GM19324 (cell line): Measurements from ENCODE around the gene DEFB119.
"Not testable (repeated sequence)": the region's sequence is repeated elsewhere in the genome, so short reads cannot be mapped to it uniquely, and the experiment has no call there.

ENCODE experiments used
- ATAC-seq: cut with Tn5 transposase; IDR thresholded peaks from one replicate; pipeline ENCODE4 v1.9.1; 2021; ENCODE audit warnings: mild to moderate bottlenecking, moderate library complexity; ENCODE audit not compliant: unreplicated experiment, low FRiP score

DEFB119 gene

DNA sequence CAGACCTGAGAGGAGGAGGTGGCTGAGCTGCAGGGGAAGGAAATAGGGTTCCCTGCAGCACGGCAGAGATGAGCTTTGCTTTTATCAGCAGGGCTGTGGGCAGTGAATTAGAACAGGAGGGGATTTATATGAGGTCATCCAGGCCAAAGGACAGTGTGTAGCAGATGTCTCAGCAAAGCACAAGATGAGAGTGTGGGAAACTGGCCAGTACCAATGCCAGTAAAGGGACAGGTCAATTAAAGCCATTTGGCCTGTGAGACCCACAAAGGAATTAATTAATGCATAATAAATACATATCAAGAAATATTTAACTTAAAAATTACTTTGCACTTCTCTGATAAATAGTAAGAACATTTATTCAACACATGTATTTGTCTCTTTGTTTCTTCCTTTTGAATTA is at the start of gene DEFB119:
Gene DEFB119 (minus strand): TSS at position 101 of the 400 bp plus-strand sequence. CDS start 107 bp downstream, outside the sequence.
- no peak for ATAC-seq

GRCh38 chr20:31430568-31431115 is 40.3 kb upstream of the DEFB119 start:
- no peak for ATAC-seq

DNA sequence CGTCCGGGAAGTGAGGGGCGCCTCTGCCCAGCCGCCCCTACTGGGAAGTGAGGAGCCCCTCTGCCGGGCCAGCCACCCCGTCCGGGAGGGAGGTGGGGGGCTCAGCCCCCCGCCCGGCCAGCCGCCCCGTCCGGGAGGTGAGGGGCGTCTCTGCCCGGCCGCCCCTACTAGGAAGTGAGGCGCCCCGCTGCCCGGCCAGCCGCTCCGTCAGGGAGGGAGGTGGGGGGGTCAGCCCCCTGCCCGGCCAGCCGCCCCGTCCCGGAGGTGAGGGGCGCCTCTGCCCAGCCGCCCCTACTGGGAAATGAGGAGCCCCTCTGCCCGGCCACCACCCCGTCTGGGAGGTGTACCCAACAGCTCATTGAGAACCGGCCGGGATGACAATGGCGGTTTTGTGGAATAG is 37.2 kb upstream of the DEFB119 start:
- not testable (repeated sequence) for ATAC-seq

GRCh38 chr20:31426891-31427551 is 36.6 kb upstream of the DEFB119 start:
- not testable (repeated sequence) for ATAC-seq

DNA sequence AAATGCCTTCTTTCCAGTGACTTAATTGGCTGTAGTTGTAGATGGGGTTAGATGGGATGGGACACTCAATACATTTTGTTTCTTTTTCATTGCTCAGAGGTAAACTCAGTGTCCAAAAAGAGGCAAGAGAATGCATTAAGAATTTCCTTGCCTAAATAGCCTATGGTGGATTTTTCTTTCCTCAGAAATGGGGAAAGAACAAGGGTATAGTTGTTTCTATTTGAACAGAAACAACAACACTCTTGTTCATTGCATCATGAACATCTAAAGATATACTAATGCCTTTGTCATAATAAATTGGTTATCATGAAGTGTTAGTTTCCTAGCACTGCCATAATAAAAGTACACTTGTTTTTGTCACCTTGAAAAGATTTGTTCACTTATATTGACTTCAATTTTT is 35.4 kb upstream of the DEFB119 start:
- ATAC-seq: no peak

DNA sequence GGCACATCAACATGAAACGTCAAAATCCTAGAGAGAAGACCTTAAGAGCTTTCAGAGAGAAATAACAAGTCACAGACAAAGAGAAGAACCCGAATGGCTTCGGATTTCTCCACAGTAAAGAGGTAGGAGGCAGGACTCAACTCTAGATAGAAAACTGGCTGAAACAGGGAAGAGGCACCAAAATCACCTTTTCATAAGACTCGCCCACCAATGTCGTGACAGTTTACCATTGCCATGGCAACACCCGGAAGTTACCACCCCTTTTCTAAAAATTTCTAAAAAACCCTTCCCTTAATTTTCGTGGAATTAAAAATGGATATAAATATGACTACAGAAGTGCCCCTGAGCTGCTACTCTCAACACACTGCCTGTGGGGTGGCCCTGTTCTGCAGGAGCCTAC is 27.9 kb upstream of the DEFB119 start:
- no peak for ATAC-seq

- no peak for ATAC-seq
These were observed 25.3 kb upstream of the DEFB119 start for GRCh38 chr20:31415653-31416052.

DNA sequence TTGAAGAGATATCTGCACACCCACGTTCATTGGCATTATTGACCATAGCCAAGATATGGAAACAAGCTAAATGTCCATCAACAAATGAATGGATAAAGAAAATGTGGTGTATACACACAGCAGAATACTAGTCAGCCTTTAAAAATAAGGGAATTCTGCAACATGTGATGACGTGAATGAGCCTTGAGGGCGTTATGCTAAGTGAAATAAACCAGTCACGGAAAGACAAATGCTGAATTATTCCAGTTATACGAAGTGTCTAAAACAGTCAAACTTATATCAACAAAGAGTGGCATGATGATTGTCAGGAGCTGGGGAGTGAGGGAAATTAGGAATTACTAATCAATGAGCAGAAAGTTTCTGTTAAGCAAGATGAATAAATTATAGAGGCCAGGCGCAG is 24.0 kb upstream of the DEFB119 start:
- ATAC-seq: no peak

DNA sequence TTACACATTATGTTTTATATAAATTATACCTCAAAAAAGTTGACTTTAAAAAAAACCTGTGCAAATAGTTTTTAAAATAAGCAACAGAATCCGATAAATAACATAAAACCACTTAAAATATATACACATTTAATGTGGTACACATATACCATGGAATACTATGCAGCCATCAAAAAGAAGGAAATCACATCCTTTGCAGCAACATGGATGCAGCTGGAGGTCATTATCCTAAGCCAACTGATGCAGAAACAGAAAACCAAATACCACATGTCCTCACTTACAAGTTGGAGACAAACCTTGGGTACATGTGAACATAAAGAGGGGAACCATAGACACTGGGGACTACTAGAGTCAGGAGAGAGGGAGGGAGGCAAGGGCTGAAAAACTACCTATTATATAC is 19.6 kb upstream of the DEFB119 start:
- ATAC-seq: no peak

DNA sequence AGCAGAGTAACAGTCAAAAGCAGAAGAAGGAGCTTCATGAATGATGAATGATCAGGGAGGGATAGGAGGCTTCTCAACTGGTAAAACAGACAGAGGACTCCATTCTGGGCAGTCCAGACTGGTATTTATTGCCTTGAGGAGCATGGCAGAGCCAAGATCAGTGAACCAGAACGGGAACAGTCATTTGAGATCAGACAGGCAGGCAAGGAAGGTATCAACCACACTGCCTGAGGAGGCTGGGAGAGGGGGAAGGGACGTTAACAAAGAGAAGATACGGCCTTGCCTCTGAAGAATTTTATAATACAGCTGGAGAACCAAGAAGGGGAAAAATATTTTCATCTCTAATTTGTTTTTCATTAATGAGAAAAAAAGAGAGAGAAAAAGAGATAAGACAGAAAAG is 15.7 kb upstream of the DEFB119 start, which contains the start of gene DEFB121:
Gene DEFB121 (minus strand): TSS at position 101 of the 400 bp plus-strand sequence. CDS start 63 bp downstream, at position 38.
- no peak for ATAC-seq

GRCh38 chr20:31403886-31404285 is 13.5 kb upstream of the DEFB119 start:
- no peak for ATAC-seq

GRCh38 chr20:31394900-31395299 is 4.5 kb upstream of the DEFB119 start:
- no peak for ATAC-seq

- ATAC-seq: no peak
These were observed 2.4 kb upstream of the DEFB119 start for GRCh38 chr20:31392836-31393235.

DNA sequence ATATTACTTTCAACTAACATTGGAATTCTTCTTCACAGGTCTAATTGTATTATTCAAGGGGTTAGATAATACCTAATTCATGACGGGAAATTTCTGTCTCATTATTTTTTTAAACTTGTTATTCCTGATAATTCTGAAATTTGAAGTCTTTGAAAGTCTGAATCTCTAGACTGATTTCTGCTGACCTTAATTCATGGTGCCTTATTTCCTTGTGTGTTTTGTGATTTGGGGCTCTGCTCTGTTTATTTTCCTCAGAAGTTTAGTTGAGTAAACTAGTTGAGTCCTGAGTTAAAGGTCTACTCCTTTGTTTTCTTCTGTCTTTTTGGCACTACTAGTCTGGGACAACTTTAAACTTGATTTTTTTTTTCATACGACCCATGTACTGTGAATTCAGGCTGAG is 16.0 kb downstream of the DEFB119 start:
- no peak for ATAC-seq

GRCh38 chr20:31368301-31368700 is 22.1 kb downstream of the DEFB119 start, which contains the start of gene DEFB118:
DEFB118 (plus strand) TSS chr20:31368601; CDS start chr20:31368651, 50 bp downstream.
- no peak for ATAC-seq

DNA sequence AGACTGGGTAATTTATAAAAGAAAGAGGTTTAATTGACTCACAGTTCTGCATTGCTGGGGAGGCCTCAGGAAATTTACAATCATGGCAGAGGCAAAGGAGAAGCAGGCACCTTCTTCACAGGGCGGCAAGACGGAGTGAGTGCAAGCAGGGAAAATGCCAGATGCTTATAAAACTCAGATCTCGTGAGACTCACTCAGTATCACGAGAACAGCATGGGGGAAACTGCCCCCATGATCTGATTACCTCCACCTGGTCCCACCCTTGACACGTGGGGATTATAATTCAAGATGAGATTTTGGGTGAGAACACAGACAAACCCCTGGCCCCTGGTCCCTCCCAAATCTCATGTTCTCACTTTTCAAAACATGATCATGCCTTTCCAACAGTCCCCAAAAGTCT is 26.1 kb downstream of the DEFB119 start:
- ATAC-seq: not testable (repeated sequence)

GRCh38 chr20:31363295-31363694 is 27.1 kb downstream of the DEFB119 start:
- no peak for ATAC-seq

DNA sequence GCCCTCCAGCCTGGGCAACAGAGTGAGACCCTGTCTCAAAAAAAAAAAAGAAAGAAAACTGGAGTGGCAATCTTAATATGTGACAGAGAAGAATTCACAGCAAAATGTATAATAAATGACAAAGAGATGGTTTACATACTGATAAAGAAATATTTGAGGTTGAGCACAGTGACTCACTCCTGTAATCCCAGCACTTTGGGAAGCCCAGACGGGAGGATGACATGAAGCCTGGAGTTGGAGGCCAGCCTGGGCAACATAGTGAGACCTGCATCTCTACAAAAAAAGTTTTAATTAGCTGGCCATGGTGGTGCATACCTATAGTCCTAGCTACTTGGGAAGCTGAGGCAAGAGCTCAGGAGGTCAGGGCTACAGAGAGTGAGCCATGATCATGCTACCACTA is 34.4 kb downstream of the DEFB119 start:
- ATAC-seq: no peak

GRCh38 chr20:31341470-31341869 is 48.9 kb downstream of the DEFB119 start:
- no peak for ATAC-seq

DNA sequence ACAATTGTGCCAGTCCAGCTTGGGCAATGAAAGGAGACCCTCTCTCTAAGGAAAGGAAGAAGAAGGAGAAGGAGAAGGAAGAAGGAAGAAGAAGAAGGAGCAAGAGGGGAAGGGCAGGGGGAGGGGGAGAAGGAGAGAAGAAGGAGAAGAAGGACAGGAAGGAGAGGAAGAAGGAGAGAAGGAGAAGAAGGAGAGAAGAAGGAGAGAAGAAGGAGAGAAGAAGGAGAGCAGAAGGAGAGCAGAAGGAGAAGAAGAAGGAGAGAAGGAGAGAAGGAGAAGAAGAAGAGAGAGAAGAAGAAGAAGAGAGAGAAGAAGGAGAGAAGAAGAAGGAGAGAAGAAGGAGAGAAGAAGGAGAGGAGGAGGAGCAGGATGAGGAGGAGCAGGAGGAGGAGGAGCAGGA is 59.5 kb downstream of the DEFB119 start:
- ATAC-seq: no peak
